ENCODE results near the gene SYT14. TPM values are rescaled to one million over a fixed set of nuclear protein-coding genes. Genes with fewer than 3 reads are reported as not detected.

SYT14 gene
- polyA plus RNA-seq, 1 experiment: 1.5 TPM

DNA sequence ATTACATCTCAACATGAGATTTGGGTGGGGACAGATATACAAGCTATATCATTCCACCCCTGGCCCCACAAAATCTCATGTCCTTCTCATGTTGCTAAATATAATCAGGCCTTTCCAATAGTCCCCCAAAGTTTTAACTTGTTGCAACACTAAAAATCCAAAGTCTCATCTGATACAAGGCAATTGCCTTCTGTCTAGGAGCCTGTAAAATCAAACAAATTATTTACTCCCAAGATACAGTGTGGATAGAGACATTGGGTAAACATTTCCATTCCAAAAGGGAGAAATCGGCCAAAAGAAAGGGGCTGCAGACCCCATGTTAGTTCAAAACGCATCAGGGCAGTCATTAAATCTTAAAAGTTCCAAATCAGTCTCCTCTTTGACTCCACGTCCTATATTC is 47.0 kb downstream of the SYT14 start:
- Histone ChIP-seq H3K27me3 (ENCODE audit: control insufficient read depth, insufficient read depth, low read length) (no peaks in the 10 kb centered on the region), H3K36me3 (ENCODE audit: control insufficient read depth, insufficient read depth, low read length) (no peaks in the 10 kb centered on the region), H3K4me3 (ENCODE audit: low read depth, low read length) (no peak overlapping the region)
- no peak for DNase-seq (ENCODE audit: low read depth)
- ChIA-PET CTCF (interaction anchor here (1.1 to 3.5 kb wide), 3 partner anchors 109 to 125 kb away, joined by 4 to 21 read pairs (median 4); no protein-coding TSS in a partner anchor), POLR2A (no interaction called here)
- no peak for TF ChIP-seq CTCF (IDR thresholded peaks at IDR 0.05; ENCODE audit: insufficient read depth, low read depth, low read length)

DNA sequence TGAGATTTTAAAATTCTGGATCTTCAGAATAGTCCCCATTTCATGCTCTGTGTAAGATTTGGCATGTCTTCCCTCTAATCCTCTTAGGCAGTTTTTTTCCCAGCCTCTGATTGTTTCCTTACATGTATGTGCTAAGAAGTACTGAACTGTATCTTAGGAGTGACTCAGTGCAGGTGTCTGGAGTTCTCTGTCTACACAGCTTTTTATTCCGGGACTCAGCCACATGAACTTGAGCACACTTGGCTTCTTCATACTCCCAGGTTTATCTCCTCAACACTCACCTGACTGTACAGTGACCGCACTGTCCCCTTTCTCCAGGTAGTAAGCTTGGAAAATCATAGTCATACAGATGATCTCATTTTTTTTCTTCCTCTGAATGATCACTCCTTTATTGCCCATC is 50.7 kb downstream of the SYT14 start:
- ChIA-PET CTCF (interaction anchor here (1.1 to 3.8 kb wide), 11 partner anchors 24 to 178 kb away, joined by 3 to 46 read pairs (median 6); no protein-coding TSS in a partner anchor), POLR2A (no interaction called here)
- Histone ChIP-seq H3K4me3 (ENCODE audit: low read depth, low read length) (no peak overlapping the region), H3K36me3 (ENCODE audit: control insufficient read depth, insufficient read depth, low read length) (no peaks in the 10 kb centered on the region), H3K27me3 (ENCODE audit: control insufficient read depth, insufficient read depth, low read length) (no peaks in the 10 kb centered on the region)
- DNase-seq (ENCODE audit: low read depth): no peak
- TF ChIP-seq CTCF (IDR thresholded peaks at IDR 0.05; ENCODE audit: insufficient read depth, low read depth, low read length): no peak

GRCh38 chr1:209989525-209989924 is 51.5 kb downstream of the SYT14 start:
- CTCF ChIA-PET: interaction anchor here (0.8 to 3.8 kb wide), 15 partner anchors 8 to 179 kb away, joined by 3 to 46 read pairs (median 6); no protein-coding TSS in a partner anchor
- POLR2A ChIA-PET: no interaction called here
- peak; percentile 1 for DNase-seq (ENCODE audit: low read depth)
- Histone ChIP-seq H3K27me3 (ENCODE audit: control insufficient read depth, insufficient read depth, low read length) (no peaks in the 10 kb centered on the region), H3K4me3 (ENCODE audit: low read depth, low read length) (no peak overlapping the region), H3K36me3 (ENCODE audit: control insufficient read depth, insufficient read depth, low read length) (no peaks in the 10 kb centered on the region)
- no peak for TF ChIP-seq CTCF (IDR thresholded peaks at IDR 0.05; ENCODE audit: insufficient read depth, low read depth, low read length)

GRCh38 chr1:209993061-209993830 is 55.2 kb downstream of the SYT14 start:
- TF ChIP-seq CTCF (IDR thresholded peaks at IDR 0.05; ENCODE audit: insufficient read depth, low read depth, low read length): no peak
- Histone ChIP-seq H3K4me3 (ENCODE audit: low read depth, low read length) (no peak overlapping the region), H3K27me3 (ENCODE audit: control insufficient read depth, insufficient read depth, low read length) (no peaks in the 10 kb centered on the region), H3K36me3 (ENCODE audit: control insufficient read depth, insufficient read depth, low read length) (no peaks in the 10 kb centered on the region)
- POLR2A ChIA-PET: no interaction called here
- DNase-seq (ENCODE audit: low read depth): no peak
- CTCF ChIA-PET: interaction anchor here (0.9 to 2.8 kb wide), 6 partner anchors 119 to 172 kb away, joined by 3 to 14 read pairs (median 6); no protein-coding TSS in a partner anchor

DNA sequence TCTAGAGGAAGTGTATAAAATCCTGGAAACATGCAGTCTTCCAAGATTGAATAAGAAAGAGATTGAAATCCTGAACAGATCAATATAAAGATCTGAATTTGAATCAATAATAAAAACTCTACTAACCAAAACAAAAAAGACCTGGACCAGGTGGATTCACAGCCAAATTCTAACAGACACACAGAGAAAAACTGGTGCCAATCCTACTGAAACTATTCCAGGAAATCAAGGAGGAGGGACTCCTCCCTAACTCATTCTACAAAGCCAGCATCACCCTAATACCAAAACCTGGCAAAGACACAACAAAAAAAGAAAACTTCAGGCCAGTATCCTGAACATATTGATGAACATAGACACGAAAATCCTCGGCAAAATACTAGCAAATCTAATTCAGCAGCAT is 58.3 kb downstream of the SYT14 start:
- Histone ChIP-seq H3K36me3 (ENCODE audit: control insufficient read depth, insufficient read depth, low read length) (no peaks in the 10 kb centered on the region), H3K4me3 (ENCODE audit: low read depth, low read length) (no peak overlapping the region), H3K27me3 (ENCODE audit: control insufficient read depth, insufficient read depth, low read length) (no peaks in the 10 kb centered on the region)
- ChIA-PET POLR2A (no interaction called here), CTCF (interaction anchor here (0.5 kb wide), 1 partner anchor 37 kb away, joined by 3 read pairs; no protein-coding TSS in a partner anchor)
- no peak for DNase-seq (ENCODE audit: low read depth)
- no peak for TF ChIP-seq CTCF (IDR thresholded peaks at IDR 0.05; ENCODE audit: insufficient read depth, low read depth, low read length)
